ENCODE measurements around the gene PTX4.

DNA sequence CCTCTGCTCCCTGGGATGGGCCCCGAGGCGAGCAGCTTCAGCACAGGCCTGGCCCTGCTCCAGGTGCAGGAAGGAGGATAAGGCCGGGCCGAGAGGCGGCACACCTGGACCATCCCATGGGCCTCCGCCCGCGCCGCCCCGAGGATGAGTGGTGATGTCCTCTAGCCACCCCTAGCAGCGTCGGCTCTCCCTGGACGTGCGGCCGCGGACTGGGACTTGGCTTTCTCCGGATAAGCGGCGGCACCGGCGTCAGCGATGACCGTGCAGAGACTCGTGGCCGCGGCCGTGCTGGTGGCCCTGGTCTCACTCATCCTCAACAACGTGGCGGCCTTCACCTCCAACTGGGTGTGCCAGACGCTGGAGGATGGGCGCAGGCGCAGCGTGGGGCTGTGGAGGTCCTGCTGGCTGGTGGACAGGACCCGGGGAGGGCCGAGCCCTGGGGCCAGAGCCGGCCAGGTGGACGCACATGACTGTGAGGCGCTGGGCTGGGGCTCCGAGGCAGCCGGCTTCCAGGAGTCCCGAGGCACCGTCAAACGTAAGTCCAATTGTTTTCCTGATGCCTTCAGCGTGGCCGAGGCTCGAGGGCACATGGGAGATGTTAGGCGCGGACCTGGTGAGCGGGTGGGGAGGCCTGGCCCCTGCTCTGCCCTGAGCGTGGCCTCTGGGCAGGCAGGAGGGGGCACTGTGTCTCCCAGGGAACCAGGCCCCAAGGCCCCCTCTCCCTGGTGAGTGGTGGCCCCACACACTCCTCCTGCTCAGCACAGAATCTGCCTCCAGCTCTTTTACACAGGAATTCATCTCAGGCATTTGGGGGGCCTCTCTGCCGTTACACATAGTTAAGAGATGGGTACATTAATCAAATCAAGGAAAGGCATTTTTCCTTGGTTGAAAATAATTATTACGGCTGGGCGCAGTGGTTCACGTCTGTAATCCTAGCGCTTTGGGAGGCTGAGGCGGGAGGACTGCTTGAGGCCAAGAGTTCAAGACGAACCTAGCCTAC lies 45.6 kb upstream of the PTX4 start:
- TF ChIP-seq, protein P1, sequence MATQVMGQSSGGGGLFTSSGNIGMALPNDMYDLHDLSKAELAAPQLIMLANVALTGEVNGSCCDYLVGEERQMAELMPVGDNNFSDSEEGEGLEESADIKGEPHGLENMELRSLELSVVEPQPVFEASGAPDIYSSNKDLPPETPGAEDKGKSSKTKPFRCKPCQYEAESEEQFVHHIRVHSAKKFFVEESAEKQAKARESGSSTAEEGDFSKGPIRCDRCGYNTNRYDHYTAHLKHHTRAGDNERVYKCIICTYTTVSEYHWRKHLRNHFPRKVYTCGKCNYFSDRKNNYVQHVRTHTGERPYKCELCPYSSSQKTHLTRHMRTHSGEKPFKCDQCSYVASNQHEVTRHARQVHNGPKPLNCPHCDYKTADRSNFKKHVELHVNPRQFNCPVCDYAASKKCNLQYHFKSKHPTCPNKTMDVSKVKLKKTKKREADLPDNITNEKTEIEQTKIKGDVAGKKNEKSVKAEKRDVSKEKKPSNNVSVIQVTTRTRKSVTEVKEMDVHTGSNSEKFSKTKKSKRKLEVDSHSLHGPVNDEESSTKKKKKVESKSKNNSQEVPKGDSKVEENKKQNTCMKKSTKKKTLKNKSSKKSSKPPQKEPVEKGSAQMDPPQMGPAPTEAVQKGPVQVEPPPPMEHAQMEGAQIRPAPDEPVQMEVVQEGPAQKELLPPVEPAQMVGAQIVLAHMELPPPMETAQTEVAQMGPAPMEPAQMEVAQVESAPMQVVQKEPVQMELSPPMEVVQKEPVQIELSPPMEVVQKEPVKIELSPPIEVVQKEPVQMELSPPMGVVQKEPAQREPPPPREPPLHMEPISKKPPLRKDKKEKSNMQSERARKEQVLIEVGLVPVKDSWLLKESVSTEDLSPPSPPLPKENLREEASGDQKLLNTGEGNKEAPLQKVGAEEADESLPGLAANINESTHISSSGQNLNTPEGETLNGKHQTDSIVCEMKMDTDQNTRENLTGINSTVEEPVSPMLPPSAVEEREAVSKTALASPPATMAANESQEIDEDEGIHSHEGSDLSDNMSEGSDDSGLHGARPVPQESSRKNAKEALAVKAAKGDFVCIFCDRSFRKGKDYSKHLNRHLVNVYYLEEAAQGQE (IDR thresholded peaks at IDR 0.05; ENCODE audit: insufficient read depth in 1 of 2, low read depth in 2 of 2, low read length in 2 of 2) = no peak
- no peak for TF ChIP-seq POLR2AphosphoS5 (IDR thresholded peaks at IDR 0.05; ENCODE audit: low read depth, low read length)

Data from PFSK-1 (cell line).